B cell (primary cell): Measurements from ENCODE around the gene QKI.

Experiments used
- EZH2 ChIP-seq: IDR thresholded peaks from 2 replicates; pipeline ENCODE4 v1.6.1; 2012; ENCODE audit warnings: borderline replicate concordance, low read depth, mild to moderate bottlenecking, moderate library complexity, low read length; ENCODE audit not compliant: insufficient read depth, poor library complexity, severe bottlenecking
- TF ChIP-seq, protein P1 (sequence below): fragments of 200-600 bp; IDR thresholded peaks from one replicate; pipeline ENCODE4 v1.8.0; 2022; ENCODE audit warnings: antibody characterized with exemption, mild to moderate bottlenecking

DNA sequence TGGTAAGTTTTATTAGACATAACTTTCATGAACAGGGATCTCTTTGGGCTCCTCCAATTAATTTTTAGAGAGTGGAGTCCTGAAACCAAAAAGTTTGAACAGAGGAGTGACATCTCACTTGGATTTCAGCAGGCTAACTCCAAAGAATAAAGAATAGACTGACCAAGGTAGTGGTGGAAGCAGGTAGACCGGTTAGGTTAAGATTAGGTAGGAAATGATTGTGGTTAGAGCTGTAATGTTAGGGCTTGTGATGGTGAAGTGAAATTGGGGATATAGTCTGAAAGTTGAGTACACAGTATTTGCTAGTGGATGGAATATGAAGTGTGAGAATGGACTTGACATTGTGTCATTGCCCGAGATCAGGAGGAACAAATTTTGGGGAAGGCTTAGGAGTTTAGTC, 27.8 kb downstream of the QKI start:
- TF ChIP-seq, protein P1, sequence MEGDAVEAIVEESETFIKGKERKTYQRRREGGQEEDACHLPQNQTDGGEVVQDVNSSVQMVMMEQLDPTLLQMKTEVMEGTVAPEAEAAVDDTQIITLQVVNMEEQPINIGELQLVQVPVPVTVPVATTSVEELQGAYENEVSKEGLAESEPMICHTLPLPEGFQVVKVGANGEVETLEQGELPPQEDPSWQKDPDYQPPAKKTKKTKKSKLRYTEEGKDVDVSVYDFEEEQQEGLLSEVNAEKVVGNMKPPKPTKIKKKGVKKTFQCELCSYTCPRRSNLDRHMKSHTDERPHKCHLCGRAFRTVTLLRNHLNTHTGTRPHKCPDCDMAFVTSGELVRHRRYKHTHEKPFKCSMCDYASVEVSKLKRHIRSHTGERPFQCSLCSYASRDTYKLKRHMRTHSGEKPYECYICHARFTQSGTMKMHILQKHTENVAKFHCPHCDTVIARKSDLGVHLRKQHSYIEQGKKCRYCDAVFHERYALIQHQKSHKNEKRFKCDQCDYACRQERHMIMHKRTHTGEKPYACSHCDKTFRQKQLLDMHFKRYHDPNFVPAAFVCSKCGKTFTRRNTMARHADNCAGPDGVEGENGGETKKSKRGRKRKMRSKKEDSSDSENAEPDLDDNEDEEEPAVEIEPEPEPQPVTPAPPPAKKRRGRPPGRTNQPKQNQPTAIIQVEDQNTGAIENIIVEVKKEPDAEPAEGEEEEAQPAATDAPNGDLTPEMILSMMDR = no peak
- no peak for TF ChIP-seq EZH2
